NCI-H1930 (cell line): ENCODE measurements around the gene ALX3.
"Not testable (repeated sequence)": the region's sequence is repeated elsewhere in the genome, so short reads cannot be mapped to it uniquely, and the experiment has no call there.

Source experiments
- DNase-seq, 2 experiments: peaks; one replicate each; lab custom pipeline; 2025; lab: John Stamatoyannopoulos, UW

The ALX3 gene

DNA sequence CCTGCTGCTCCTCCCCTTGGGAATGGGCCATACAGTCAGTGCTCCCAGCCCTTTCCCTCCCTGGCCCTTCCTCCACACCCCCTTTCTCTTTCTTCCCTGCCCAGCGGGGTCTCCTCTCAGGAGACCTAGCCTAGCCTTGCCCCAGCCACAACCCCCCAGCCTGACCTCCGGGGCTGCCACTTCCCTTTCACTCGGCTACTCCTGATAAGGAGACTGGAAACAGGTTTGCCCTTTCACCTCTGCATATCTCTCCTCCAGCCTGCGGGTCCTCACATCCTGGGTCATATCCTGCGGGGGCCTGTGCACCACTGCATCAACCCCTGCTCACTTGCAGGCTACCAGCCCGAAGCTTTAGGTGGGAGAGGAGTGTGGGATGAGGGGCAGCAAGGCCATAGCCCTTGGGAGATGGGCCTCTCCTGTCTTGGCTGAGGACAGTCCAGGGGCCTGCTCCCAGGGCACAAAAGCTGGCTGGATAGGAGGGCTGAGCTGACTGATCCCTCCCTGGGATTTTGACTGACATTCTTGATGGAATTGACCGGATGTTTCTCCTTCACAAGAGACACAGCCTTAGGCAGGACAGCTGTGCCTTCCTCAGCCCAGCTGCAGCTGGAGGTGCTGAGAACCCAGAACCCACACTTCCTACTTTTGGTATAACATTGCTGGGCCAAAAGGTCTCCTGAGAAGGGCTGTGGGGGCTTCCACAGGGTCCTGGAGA lies 19.2 kb upstream of the ALX3 start:
- DNase-seq: no peak

GRCh38 chr1:110088739-110089316 lies 18.4 kb upstream of the ALX3 start:
- no peak for DNase-seq

- DNase-seq: peak; percentile 7 to 29
Measured at GRCh38 chr1:110087812-110088738, 17.6 kb upstream of the ALX3 start.

- DNase-seq: no peak
Measured at GRCh38 chr1:110086961-110087360, 16.5 kb upstream of the ALX3 start.

DNA sequence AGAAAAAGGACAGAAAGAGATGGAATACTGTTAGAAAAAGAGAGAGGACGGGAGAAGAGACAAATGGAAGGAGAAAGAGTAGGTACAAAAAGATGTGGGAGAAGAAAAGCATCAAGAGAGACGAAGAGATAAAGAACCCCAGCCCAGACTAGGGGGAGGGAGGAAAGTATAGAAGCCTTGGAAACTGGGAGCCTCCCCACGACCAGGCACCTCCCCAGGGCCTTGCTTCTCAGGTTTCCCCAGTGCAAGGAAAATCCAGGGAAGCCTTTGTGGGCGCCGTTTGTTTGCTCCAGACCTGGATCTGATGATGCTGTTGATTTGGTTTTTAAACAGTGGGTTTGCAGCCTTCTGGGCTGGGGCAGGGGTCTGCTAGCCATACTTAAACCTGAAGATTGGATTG lies 15.2 kb upstream of the ALX3 start:
- DNase-seq: no peak

- DNase-seq: no peak
Measured at GRCh38 chr1:110084227-110085078, 14.0 kb upstream of the ALX3 start.

GRCh38 chr1:110083866-110084226 lies 13.4 kb upstream of the ALX3 start:
- DNase-seq: no peak

DNA sequence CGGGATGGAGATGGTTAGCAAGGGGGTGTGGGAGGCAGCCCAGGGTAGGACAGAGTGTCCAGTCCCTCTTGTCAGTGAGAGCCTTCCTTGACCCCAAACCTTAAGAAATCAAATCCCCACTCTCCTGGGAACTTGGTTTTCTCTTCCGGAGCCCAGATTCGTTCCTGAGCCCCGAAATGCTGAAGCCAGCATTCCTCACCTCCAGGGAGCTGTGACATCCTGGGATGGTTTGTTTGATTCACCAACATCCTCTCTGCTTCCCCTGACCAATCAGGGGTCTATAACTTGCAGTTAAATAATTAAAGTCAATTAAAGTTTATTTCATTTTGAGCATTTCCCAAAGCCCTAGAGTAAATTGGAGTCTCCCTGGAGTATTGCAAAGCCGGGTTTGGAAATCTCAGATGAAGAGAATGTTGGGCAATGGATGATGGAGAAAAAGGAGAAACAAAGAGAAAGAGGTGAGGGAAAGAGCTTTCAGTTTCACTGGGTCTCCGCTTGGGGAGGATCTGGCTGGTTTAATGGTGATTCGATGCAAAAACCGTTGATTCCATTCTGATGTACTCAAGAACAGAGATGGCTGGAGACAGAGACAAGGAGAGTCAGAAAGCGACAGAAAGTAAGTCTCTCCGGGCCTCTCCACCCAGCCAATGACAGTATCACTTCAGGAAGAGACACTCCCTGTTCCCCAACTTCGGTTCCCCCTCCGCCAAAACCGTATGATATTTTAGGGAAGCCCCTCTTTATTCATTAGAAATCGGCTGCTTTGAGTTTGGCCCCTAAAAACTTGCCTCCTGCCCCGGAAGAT lies 12.8 kb upstream of the ALX3 start:
- no peak for DNase-seq

GRCh38 chr1:110082477-110082876 lies 12.0 kb upstream of the ALX3 start:
- DNase-seq: no peak

DNA sequence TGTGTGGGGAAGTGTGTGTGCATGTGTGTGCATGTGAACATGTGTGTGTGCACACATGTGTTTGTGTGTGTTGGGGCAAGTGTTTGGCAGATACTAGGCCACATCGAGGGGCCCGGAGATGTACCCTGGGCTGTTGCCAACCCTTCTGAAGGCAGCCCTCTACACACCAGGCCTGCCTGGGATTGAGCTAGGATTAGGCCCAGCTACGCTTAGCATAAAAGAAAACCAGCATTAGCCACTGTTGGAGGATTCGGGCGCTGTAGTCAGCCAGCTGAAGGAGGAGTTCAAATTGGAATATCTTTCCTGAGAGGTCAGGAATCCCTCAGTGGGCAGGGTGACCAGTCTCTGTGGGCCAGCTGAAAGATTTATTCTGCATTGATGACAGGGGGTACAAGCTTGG lies 10.6 kb upstream of the ALX3 start:
- no peak for DNase-seq

DNA sequence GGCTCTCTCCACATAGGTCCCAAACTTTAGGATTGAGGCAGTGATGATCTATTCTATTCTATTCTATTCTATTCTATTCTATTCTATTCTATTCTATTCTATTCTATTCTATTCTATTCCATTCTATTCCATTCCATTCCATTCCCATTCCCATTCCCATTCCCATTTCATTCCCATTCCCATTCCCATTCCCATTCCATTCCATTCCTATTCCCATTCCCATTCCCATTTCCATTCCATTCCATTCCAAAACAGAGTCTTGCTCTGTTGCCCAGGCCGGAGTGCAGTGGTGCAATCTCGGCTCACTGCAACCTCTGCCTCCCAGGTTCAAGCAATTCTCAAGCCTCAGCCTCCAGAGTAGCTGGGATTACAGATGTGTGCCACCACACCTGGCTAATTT lies 9.5 kb upstream of the ALX3 start:
- not testable (repeated sequence) for DNase-seq

DNA sequence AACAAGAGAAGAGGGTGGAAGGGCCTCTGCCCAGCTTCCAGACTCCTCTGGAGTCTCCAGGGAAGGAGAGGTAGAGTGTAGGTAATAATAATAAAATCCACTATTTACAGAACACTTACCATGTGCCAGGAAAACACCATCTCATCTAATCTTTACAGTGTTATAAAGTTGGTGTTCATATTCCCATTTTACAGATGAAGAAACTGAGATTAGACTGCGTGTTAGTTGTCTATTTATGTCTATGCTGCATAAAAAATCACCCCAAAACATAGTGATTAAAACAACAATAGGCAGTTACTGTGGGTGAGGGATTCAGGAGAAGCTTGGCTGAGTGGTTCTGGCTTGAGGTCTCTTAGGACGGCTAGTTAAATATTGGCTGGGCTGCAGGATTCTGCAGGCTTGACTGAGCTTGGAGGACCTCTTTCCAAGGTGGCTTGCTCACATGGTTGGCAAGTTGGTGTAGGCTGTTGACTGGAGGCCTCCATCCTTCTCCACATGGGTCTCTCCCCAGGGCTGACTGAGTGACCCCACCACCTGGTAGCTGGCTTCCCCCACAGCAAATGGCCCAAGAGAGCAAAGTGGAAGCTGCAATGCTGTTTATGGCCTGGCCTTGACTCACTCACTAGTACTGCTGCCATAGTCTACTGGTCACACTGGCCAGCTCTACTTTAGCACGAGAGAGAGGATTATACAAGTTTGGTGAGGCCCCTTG lies 6.5 kb upstream of the ALX3 start:
- DNase-seq: no peak

DNA sequence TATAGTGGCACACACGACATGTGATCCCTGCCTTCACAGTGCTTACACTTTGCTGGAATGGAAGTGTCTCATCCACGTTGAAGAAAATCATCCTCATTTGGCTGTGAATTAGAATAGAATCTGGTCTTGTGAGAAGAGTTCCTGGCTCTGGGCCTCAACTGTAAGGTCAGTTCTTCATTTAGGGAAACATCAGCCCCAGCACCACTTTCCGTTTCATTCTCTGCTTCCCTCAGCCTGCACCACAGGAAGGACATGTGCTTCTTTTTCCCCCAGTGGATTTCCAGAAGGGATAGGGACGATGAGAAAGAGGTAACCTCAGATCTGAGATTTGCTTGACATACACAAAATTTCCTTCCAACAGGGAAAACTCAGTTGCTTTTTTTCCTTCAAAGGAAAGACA lies 3.7 kb upstream of the ALX3 start:
- no peak for DNase-seq

- no peak for DNase-seq
Measured at GRCh38 chr1:110070282-110070669, 196 bp downstream of the ALX3 start.

- no peak for DNase-seq
Measured at GRCh38 chr1:110069404-110070281, 829 bp downstream of the ALX3 start.

- no peak for DNase-seq
Measured at GRCh38 chr1:110068646-110069403, 1.6 kb downstream of the ALX3 start.

DNA sequence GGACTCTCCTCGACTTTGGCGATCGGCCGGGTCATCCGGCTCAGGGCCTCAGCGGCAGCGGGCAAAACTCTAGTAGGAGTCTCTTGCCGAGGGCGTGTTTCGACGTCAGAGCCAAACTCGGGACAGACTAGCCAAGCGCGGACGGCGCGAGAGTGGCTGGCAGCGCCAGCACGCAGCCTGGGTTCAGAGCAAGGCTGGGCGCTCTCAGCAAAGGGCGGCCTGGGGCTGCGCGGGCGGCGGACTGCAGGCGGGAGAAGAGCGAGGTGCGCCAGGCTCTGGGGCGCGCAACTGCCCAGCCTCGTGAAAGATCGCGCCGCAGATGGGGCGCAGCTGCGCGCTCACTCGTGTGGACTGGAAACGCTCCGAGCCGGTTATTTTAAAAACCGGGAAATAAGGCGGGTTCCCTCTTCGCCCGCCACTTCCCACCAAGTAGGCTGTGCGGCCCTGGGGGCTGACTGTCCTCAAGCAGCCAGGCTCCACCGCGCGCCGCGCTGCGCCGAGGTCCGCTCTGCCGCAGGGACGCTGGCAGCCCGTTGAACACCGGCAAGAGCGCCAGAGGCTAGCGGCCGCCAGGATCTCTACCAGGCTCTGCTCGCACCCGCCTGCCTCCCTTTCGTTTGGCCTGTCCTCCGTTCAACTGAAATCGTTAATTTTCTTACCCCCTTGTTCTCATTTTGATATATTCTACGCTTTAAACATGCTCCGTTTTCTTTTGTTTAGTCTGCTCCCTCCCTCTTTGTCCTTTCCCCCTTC lies 2.4 kb downstream of the ALX3 start:
- DNase-seq: no peak

GRCh38 chr1:110067479-110067892 lies 3.0 kb downstream of the ALX3 start:
- no peak for DNase-seq
